Activated T-cell treated with anti-CD3 and anti-CD28 coated beads for 1 hour (primary cell): ENCODE measurements around the gene MYH7.

Experiments
- DNase-seq: peaks from one replicate; pipeline ENCODE4 v3.0.0-alpha.2; 2020; ENCODE audit warnings: low read depth

Gene MYH7

GRCh38 chr14:23447361-23448350 lies 12.2 kb upstream of the MYH7 start:
- DNase-seq = no peak

GRCh38 chr14:23446291-23446851 lies 10.9 kb upstream of the MYH7 start:
- DNase-seq = no peak

GRCh38 chr14:23445773-23446172 lies 10.3 kb upstream of the MYH7 start:
- no peak for DNase-seq

GRCh38 chr14:23444314-23444713 lies 8.9 kb upstream of the MYH7 start:
- DNase-seq = no peak

- no peak for DNase-seq
Measured at GRCh38 chr14:23443881-23444280, 8.4 kb upstream of the MYH7 start.

- DNase-seq = no peak
Measured at GRCh38 chr14:23443411-23443812, 8.0 kb upstream of the MYH7 start.

DNA sequence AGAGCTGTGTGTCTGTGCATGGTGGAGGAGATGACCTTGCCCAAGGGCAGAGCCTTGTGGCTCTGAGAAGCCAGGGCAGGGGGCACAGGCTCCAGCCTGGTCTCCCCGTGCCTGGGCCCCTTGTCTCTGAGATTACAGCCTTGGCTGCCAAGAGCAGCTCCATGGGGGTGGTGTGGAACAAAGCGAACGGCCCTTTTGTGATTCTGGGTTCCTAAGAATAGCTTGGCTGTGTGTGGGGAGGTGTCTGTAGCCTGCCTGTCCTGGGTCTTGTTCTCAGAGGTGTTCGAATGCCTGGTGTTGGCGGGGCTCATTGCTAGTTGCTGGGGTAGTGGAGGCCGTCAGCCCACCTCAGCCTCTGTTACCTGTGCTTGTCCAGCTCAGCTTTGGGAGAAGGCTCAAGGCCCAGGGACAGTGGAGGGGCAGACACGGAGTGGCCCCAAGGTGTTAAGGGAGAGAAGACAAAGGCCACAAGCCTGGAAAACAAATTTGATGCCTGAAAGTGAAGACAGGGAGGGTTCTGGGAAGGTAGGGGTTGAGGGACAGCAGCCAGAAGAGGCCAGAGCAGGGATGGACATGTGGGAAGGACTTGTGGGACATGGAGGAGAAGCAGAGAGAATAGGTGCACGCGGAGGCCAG lies 7.4 kb upstream of the MYH7 start:
- DNase-seq = no peak

DNA sequence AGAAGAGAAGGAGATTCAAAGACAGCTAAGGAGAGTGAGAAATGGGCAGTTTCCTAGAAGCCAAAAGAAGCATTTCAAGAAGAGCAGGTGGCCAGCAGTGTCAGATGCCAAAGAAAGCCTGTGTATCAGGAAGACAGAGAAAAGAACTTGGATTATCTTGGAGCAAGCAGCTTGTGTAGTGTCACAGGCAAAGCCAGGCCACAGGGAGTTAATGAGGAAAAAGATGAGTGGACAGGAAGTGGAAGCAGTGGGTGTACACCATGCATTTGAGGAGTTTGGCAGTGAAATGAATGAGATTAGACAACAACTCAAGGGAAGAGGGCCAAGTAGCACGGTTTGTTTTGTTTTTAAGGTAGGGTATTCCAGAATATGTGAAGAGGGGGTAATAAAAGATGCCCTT lies 5.6 kb upstream of the MYH7 start:
- DNase-seq = no peak

DNA sequence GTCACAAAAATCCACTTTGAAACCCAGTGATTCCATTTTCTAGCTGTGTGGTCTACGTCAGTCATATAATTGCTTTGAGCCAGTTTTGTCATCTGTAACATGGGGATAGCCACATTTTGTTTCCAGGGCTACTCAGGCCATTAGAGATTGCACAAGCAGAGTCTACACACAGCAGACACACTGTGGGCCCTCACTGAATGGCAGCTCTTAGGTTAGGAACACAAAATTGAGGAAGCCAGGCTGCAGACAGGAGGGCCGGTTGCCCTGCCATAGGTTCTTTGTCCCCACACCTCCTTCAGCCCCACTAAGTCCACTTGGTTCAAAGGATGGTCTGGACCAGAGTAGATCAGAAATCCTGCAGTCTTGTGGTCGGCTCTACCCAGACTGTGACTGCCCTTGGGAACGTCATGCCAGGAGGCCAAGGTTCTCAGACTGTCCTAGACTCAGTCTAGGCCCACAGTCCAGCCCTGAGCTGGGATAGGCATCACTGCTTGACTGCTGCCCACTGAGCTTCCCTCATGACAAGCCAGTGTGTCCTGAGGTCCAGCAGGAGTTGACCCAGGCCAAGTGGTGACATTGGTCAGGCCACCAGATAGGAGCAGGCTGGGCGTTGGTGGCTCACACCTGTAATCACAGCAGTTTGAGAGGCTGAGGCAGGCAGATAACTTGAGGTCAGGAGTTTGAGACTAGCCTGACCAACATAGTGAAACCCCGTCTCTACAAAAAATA lies 3.8 kb upstream of the MYH7 start:
- DNase-seq = no peak

DNA sequence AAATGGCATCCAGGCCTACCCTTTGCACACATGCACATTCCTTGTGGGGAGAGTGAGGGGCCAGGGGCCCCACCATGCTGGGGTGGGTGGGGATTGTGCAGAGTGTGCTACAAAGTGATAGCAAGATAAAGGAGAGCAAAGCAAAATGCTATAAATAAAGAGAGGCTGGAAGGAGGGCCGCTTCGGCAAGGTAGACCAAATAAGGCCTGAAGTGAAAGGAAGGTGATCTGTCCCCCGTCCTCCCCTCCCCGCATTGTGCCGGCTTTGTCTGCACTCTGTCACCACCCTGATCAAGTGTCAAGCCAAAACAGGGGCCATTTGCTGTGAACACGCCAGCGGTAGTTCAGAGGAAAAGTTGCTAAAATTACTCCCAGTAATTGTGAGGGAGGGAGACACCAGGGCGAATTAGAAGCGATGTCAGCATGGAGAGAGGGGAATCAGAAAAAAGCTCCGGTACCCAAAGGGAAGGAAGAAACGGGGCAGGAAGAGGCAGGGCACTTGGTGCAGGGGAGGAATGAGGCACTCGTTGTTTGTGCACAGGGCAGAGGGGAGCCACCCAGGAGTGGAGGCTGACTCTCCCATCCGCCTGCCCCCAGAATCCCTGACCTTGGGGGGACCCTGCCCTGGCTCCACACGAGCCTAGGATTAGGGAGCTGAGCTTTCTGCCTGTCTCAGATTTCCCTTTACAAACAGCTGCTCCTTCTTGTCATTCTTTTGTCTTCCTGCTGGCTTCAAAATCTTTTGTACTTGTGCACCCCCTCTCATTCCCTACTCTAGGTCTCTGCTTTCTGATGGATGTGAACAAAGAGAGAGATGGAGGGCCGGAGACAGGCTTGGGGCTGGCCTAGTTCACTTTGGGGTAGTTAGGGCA lies 2.9 kb upstream of the MYH7 start:
- no peak for DNase-seq

DNA sequence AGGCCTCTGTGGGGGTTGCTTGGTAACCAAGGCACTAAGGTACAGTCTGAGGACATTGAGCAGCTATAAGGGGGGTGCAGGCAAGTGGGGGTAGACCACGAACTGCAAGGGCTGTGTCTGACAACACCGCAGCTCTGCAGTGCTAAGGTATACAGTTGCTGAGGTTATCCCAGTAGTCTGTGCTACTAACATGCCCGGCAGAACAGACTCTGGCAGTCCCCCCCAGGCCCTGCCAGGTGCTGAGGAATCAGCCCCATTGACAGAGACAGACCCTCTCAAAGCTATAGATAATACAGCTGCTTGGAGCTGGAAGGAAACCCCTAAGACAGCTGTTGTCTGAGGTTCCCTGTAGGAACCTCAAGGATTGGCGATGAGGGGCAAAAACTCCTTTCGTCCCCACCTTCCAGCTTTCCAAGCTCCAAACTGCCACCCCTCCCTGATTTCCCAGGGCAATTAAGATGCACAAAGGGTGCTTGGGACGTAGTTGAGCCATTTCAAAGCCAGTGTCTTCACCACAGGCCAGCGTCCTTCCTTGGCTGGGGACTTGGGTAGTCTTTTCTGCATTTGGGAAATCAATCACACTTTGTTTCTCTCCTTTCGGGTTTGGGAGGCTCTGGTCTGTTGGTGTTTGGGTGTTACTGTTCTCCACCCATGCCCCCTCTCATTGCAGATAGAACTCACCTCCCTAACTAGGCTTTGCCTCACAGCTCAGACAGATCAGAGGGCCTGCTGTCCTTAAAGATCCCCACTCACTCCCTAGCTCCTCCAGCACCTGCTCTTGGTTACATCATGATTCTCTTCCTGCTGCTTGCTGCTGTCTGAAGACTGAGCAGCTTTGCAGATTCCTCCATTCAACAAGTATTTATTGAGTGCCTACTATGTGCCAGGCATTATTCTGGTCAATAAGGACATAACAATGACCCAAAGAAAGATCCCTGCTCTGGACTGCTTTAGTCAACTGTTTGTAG lies 2.0 kb upstream of the MYH7 start:
- DNase-seq = no peak

DNA sequence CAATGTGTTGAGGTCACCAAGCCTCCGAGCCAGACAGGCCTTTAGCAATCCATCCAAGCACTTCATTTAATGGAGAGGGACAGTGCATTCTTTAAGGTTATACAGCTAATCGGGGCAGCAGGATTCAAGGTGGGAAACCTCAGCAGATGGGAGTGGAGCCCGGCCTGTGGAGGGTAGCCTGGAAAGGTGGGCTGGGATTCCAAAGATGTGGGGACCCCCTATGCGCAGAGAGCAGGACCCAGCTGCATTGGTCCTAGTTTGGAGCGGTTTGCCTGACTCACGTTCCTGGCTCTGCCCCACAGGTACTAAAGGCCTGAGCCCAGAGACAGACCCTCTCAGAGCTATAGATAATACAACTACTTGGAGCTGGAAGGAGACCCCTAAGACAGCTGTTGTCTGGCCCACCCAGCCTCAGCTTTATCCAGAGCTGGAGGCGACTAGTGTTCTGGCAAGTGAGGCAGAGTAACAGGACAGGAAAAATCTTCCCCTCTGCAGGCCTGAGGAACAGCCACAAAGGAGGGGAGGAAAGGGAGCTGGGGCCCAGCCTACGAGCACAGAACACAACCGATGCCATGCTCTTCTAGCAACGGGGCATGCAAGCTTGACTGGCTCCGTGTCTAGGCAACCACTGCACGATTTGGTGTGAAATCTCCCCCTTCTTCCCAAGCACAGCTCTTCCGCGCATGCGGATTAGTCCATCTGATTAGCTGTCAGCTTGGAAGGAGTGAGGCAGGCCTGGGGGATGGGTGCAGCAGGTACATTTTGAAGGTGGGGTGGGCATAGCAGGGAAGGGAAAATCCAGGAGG lies 1.1 kb upstream of the MYH7 start:
- no peak for DNase-seq

DNA sequence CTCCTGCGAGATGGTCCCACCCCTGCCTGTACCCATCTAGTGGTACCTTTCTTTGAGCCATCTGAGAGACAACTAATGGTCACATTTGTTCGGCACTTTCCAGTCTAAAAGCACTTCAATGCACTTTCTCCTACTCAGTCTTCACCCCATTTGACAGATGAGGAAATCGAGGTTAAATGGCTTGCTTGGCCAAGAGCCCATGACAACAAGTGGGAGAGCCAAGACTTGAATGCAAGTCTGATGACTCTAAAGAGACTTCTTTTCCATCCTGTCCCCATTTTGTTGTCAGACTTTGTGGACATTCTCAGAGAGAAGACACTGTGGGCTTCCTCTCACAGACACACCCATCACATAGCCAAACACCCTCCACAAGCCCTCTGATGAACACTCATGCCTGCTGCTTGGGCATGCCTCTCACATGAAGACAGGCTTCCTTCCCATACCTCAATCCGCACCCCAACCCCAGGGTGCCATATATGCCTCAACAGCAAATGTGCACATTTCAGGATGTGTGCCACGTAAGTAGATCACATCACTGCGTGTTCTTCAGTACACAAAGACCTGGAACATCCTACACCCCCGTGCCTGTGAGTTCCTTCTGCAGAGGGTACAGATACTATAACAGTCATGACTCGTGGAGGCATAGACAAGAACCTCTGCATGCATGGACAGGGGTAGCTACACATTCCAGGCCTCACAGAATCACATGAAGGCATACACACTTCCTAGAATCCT lies 805 bp downstream of the MYH7 start:
- DNase-seq = no peak

GRCh38 chr14:23433457-23433856 lies 2.0 kb downstream of the MYH7 start:
- no peak for DNase-seq

DNA sequence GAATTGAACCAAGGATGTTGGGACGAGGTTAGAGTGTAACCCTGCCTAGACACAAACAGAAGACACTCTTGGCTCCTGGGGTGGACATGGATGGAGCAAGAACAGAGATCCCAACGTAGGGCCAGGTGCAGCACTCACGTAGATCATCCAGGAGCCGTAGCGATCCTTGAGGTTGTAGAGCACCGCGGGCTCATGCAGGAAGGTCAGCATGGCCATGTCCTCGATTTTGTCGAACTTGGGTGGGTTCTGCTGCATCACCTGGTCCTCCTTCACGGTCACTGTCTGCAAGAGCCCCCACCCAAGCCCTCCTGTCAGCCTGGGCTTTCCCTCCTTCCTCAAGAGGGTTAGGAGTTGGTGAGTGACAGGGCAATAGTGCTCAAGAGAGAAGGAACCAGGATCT lies 2.5 kb downstream of the MYH7 start:
- DNase-seq = no peak

GRCh38 chr14:23432102-23432925 lies 3.1 kb downstream of the MYH7 start:
- DNase-seq = no peak

DNA sequence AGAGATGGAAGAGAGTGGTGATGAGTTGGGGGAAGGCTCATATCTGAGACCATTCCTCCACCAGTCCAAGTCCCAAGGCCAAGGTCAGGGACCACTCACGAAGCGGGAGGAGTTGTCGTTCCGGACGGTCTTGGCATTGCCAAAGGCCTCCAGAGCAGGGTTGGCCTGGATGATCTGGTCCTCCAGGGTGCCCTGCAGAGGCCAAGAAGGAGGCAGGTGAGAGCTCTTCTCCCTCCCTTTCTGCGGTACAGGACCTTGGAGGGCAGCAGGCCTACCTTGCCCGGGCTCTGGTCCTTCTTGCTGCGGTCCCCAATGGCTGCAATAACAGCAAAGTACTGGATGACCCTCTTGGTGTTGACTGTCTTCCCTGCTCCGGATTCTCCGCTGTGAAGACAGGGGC lies 4.0 kb downstream of the MYH7 start:
- no peak for DNase-seq

DNA sequence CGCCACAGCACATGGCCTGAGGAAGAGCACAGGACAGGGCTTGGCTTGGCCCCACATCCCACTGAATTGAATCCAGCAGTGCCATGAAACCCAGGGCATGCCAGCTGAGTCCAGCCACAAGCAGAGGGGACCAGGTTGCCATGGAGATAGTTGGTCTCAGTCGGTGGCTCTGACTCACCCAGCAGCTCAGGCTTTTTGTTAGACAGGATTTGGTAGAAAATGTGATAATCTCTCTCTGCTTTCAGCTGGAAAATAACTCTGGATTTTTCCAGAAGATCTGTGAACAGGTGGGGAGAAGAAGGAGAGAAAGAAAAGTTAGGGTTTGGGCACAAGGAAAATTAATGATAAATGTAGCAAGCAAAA lies 4.8 kb downstream of the MYH7 start:
- DNase-seq = no peak
